ENCODE measurements around the gene METTL18. TPM values are rescaled to one million over a fixed set of nuclear protein-coding genes. Genes with fewer than 3 reads are reported as not detected.

The METTL18 gene
- total RNA-seq, 1 experiment from 2014 or later = 13.6 TPM

DNA sequence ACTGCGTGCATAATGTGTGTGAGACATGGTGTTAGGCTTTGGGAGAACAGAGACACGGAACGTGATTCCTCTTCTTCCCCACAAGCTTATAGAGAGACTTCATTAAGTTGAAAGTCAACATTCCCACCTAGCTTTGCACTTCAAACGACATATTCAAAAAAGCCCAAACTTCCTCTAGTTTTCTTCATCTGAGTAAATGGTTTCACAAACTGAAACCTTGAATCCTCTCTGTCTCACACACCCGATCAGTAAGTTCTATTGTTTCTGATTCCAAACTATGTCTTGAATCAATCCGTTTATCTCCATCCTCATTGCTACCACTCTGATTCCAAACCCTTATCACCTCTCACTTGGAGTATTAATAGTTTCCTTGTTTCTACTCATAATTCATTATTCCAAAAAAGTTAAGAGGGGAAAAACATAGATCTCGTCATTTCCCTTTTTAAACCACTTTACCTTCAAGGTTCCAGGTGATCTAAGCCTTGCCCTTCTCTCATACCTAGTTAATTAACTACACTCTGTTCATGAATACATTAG, 1.6 kb upstream of the METTL18 start:
- in situ Hi-C loops (cut with HindIII; ENCODE audit: low pct_unique_long_range_greater_than_20kb, low sequenced_read_pairs) = no loop called here
- no peak for DNase-seq (ENCODE audit: low read depth, low spot score)

DNA sequence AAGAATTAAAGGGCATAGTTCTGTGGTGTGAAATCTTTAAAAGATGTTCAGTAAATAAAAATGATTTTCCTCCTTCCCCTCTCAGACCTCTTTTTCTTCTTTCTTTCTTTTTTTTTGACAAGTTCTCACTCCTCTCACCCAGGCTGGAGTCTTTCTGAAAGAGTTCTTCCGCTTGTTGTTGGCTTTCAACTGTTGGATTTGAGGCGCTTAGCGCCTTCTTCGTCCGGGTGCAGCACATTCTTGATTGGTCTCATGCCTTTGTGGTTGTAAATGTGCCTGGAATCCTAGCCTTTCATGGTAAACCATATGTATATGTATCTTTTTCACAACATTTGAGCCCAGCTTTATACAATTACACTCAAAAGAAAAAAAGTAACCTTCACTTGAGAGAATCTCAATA, 980 bp upstream of the METTL18 start:
- in situ Hi-C loops (cut with HindIII; ENCODE audit: low pct_unique_long_range_greater_than_20kb, low sequenced_read_pairs) = no loop called here
- DNase-seq (ENCODE audit: low read depth, low spot score) = no peak

DNA sequence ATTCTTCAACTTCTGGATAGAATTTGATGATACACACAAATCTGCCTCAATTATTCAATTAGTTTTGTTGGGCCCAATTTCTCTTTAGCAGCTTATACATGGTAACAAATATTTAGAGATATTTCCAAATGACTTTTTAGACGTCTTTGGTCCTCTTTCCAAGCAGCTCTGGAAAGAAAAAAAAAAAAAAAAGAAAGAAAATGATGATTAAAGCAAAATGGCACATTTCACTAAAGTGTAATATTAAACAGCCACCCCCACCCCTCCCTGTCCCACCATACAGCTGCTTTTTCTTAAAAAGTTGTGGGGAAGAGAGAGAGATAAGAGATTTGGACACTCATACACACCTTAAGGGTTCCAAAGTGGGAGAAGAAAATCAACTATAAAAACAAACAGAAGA, 977 bp downstream of the METTL18 start:
- DNase-seq (ENCODE audit: low read depth, low spot score) = no peak
- in situ Hi-C loops (cut with HindIII; ENCODE audit: low pct_unique_long_range_greater_than_20kb, low sequenced_read_pairs) = no loop called here

DNA sequence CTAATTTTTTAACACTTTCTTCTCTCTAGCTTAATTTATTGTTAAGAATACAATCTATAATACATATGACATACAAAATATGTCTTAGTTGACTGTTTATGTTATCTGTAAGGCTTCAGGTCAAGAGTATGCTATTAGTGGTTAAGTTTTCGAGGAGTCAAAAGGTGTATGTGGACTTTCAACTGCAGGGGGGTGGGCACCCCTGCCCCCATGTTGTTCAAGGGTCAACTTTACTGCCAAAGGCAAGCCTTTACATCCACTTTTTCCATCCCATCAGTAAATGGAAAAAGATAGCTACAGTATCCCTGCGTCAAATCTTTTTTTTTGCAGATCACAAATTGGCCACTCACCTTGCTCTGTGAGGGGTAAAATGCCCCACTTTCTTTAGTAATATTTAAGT, 6.3 kb downstream of the METTL18 start:
- no peak for DNase-seq (ENCODE audit: low read depth, low spot score)
- in situ Hi-C loops (cut with HindIII; ENCODE audit: low pct_unique_long_range_greater_than_20kb, low sequenced_read_pairs) = no loop called here

GRCh38 chr1:169786974-169787373, 7.7 kb downstream of the METTL18 start:
- DNase-seq (ENCODE audit: low read depth, low spot score) = no peak
- in situ Hi-C loops (cut with HindIII; ENCODE audit: low pct_unique_long_range_greater_than_20kb, low sequenced_read_pairs) = no loop called here

DNA sequence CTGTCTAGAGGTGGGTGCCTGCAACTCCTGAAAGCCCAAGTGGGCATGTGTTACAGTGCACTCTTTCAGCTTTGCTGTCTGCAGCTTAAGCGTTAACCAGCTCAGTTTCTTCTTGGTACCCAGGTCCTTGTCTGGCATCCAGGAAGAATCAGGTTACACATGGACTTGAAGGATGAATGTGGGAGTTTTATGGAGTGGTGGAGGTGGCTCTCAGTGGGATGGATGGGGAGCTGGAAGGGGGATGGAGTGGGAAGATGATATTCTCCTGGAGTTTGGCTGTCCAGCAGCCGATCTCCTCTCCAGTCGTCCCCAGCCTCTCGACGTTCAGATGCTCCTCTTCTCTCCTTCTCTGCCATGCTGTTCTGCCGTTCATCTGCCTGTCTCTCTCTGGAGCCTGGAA, 9.4 kb downstream of the METTL18 start:
- in situ Hi-C loops (cut with HindIII; ENCODE audit: low pct_unique_long_range_greater_than_20kb, low sequenced_read_pairs) = no loop called here
- no peak for DNase-seq (ENCODE audit: low read depth, low spot score)

GRCh38 chr1:169784102-169784501, 10.6 kb downstream of the METTL18 start:
- no peak for DNase-seq (ENCODE audit: low read depth, low spot score)
- in situ Hi-C loops (cut with HindIII; ENCODE audit: low pct_unique_long_range_greater_than_20kb, low sequenced_read_pairs) = no loop called here

DNA sequence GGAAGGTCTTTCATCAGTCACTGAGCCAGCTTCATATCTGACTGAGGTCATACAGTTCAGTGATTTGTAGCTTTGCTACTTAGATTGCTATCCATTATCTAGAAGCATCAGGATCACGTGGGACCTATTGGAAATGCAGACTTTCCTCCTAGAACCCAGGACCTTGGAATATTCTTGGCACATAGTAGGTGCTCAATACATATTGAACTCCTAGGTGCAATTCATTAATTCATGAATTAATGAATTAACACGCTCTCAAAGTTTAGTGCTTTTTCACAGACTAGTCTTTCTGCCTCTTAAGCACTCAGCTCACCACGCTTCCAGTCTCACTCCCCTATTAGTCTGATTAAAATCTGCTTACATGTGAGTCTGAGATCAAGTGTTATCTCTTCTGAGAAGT, 12.1 kb downstream of the METTL18 start:
- DNase-seq (ENCODE audit: low read depth, low spot score) = no peak
- in situ Hi-C loops (cut with HindIII; ENCODE audit: low pct_unique_long_range_greater_than_20kb, low sequenced_read_pairs) = no loop called here

- in situ Hi-C loops (cut with HindIII; ENCODE audit: low pct_unique_long_range_greater_than_20kb, low sequenced_read_pairs) = no loop called here
- no peak for DNase-seq (ENCODE audit: low read depth, low spot score)
Observed at GRCh38 chr1:169779970-169780369, 14.7 kb downstream of the METTL18 start.

DNA sequence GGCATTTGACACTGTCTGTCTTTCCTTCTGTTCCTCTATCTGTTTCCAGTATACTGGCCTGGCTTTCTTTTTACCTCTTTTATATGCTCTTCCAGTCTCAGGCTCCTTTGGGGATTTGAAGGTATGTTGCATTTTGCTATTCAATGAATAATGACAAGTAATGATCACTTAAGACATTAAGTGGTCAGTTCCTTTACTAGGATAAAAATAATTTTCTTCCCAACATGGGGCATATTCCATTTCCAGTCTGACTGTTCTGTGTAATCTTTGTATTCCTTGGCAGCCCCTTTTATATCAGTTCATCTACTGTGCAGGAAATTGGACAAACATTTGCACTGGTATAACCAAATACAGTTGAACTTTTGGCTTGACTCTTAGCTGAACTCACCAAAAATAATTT, 15.6 kb downstream of the METTL18 start:
- in situ Hi-C loops (cut with HindIII; ENCODE audit: low pct_unique_long_range_greater_than_20kb, low sequenced_read_pairs) = no loop called here
- DNase-seq (ENCODE audit: low read depth, low spot score) = no peak

DNA sequence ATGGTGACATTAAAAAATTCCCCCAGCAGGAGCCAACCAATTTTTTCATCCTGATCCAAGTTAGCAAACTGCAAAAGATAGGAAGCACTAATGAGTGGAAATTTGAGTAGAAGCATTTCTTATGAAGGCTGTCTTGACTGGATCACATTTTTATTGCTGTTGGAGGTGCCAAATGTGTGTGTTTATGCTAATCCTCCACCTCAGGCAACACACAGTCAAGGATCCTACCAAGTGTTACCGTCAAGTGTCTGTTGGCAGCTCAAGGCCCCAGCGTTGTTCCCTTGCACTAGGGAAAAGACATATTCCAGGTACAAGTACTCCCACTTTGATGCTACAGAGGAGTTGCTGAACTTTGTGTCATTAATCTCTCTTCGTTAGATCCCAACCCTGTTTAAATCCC, 18.3 kb downstream of the METTL18 start:
- DNase-seq (ENCODE audit: low read depth, low spot score) = no peak
- in situ Hi-C loops (cut with HindIII; ENCODE audit: low pct_unique_long_range_greater_than_20kb, low sequenced_read_pairs) = no loop called here

- DNase-seq (ENCODE audit: low read depth, low spot score) = no peak
- in situ Hi-C loops (cut with HindIII; ENCODE audit: low pct_unique_long_range_greater_than_20kb, low sequenced_read_pairs) = no loop called here
Observed at GRCh38 chr1:169768161-169768560, 26.5 kb downstream of the METTL18 start.

DNA sequence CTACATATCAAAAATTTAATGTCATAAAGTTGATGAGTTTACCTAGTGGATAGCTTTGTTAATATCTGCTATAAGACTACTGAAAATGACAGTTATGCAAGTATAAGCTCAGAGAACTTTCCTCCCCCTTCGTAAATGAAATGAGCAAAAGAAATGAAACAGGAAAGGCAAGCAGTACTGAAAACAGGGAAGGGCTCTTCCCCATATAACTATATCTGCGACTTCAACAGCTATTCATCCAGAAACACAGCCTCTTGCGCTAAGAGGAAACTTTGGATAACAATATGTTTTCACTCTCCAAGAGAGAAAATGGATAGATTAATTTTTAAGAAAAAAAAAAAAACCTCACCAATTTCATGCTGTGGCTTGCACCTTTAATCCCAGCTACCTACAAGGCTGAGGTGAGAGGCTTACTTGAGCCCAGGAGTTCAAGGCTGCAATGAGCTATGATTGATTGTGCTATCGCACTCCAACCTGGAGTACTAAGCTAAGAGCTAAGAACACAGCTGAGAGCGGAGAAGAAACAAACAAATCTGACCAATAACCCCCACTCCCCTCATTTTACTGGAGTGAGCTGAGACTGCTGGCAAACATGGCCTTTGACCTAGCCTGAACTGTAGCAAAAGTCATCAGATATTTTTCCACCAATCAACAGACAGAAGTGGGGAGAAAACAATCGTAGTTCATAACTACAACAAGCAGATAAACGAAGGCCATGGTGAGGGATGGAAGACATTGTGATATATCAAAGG, 29.0 kb downstream of the METTL18 start:
- no peak for DNase-seq (ENCODE audit: low read depth, low spot score)
- in situ Hi-C loops (cut with HindIII; ENCODE audit: low pct_unique_long_range_greater_than_20kb, low sequenced_read_pairs) = no loop called here

DNA sequence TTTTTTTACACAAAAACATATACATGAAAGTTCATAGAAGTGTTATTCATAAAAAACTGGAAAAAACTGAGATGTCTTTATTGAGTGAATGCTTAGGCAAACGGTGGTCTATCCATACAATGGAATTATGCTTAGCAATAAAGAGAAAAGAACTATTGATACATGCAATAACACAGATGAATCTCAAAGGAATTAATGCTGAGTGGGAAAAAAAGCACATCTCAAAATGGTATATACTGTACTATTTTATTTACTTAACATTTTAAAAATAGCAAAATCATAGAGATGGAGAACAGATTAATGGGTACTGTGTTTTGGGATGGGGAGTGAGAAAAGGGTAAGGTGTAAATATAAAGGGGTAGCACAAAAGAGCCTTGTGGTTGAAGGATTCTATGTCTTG, 29.8 kb downstream of the METTL18 start:
- DNase-seq (ENCODE audit: low read depth, low spot score) = no peak
- in situ Hi-C loops (cut with HindIII; ENCODE audit: low pct_unique_long_range_greater_than_20kb, low sequenced_read_pairs) = no loop called here

- in situ Hi-C loops (cut with HindIII; ENCODE audit: low pct_unique_long_range_greater_than_20kb, low sequenced_read_pairs) = no loop called here
- DNase-seq (ENCODE audit: low read depth, low spot score) = no peak
Observed at GRCh38 chr1:169762699-169763098, 32.0 kb downstream of the METTL18 start.

DNA sequence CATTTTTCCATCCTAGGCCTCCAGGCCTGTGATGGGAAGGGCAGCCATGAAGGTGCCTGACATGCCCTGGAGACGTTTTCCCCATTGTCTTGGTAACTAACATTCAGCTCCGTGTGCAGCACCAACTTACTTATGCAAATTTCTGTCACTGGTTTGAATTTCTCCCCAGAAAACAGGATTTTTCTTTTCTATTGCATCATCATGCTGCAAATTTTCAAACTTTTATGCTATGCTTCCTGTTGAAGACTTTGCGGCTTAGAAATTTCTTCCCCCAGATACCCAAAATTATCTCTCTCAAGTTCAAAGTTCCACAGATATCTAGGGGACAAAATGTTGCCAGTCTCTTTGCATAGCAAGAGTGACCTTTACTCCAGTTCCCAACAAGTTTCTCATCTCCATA, 35.7 kb downstream of the METTL18 start:
- DNase-seq (ENCODE audit: low read depth, low spot score) = no peak
- in situ Hi-C loops (cut with HindIII; ENCODE audit: low pct_unique_long_range_greater_than_20kb, low sequenced_read_pairs) = no loop called here

DNA sequence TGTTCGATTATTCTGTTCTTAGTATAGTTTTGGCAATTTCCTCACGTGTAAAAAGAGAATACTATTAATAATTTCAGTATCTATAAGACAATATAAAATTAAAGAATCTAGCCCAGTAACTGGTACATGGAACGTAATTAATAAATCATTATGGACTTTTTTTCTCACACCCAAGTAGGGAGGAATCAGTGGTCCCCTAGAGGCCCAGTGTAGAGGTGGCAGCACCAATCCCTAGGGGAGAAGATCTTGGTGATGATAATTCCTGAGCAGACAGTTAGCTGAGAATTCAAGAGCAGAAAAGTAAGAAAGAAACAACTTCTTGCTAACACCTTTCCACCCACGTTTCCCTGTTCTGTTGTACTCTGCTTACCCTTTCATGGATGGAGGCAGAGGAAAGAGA, 41.2 kb downstream of the METTL18 start:
- in situ Hi-C loops (cut with HindIII; ENCODE audit: low pct_unique_long_range_greater_than_20kb, low sequenced_read_pairs) = no loop called here
- DNase-seq (ENCODE audit: low read depth, low spot score) = no peak

DNA sequence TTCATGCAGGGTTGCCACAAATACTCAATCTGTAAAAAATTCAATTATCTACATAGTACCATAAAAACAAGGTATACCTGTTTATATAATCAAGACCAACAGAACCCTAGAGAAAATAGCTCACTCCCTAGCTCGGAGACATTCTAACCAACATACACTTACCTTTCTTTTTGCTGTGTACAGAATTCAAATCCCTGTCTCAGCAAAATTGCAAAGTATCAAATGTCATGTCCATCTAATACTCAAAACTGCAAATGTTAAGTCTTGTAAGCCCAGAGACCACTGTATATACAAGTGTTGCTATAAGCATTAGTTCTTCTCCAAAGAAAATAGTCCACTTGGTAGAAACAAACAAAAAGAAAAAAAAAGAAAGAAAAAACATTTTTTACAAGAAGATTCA, 44.7 kb downstream of the METTL18 start:
- no peak for DNase-seq (ENCODE audit: low read depth, low spot score)
- in situ Hi-C loops (cut with HindIII; ENCODE audit: low pct_unique_long_range_greater_than_20kb, low sequenced_read_pairs) = no loop called here

DNA sequence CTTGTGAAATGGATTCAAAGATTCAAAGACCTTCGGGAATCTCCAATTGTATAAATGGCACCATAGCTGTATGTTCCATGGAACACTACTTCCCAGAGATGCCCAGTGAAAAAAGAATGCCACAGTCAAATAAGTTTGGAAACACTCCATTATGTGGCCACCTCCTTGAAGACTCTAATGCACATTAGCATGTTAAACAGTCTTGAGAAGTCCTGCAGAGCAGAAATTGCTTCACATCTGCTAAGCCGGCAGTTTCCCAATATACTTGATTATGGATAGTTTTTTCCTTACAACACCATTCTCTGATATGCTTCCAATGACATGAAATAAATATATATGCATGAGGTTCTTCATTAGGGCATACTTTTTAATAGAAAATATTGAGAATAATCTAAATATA, 48.2 kb downstream of the METTL18 start:
- no peak for DNase-seq (ENCODE audit: low read depth, low spot score)
- in situ Hi-C loops (cut with HindIII; ENCODE audit: low pct_unique_long_range_greater_than_20kb, low sequenced_read_pairs) = no loop called here
